Lower lobe of right lung (tissue), 2 donors: Measurements from ENCODE around the gene MAFB. TPM values are rescaled to one million over a fixed set of nuclear protein-coding genes. Genes with fewer than 3 reads are reported as not detected.

Experiments used
- ATAC-seq, 2 donors: fragments of 200-7000 bp; cut with Tn5 transposase; one replicate each; pipeline ENCODE4 v1.9.1; 2020 to 2022; ENCODE audit warnings: mild to moderate bottlenecking in 2 of 2, moderate library complexity in 2 of 2
- DNase-seq: peaks from one replicate; pipeline ENCODE4 v3.0.0-alpha.2; 2020
- H3K27ac ChIP-seq: fragments of 200-600 bp; one replicate; pipeline ENCODE4 v1.8.0; 2022
- H3K27me3 ChIP-seq: fragments of 200-600 bp; one replicate; pipeline ENCODE4 v1.8.0; 2022; ENCODE audit warnings: low read depth
- H3K36me3 ChIP-seq: fragments of 200-600 bp; one replicate; pipeline ENCODE4 v1.8.0; 2022; ENCODE audit warnings: mild to moderate bottlenecking
- H3K4me1 ChIP-seq: fragments of 200-600 bp; one replicate; pipeline ENCODE4 v1.8.0; 2022
- H3K4me3 ChIP-seq: fragments of 200-600 bp; one replicate; pipeline ENCODE4 v1.8.0; 2022; ENCODE audit warnings: mild to moderate bottlenecking
- H3K9me3 ChIP-seq: fragments of 200-600 bp; one replicate; pipeline ENCODE4 v1.8.0; 2022
- intact Hi-C: fragments of 100-400 bp; cut with DNase I; formaldehyde crosslinking; loops from one replicate; pipeline ENCODE4 v1.11.0; 2022
- total RNA-seq: library from RNA; stranded (reverse); fragmentation: NEBNext Ultra II Directional; extraction: Animal tissue kit (Norgen Biotek cat#: 25700); gene quantifications from one replicate; pipeline ENCODE4 v1.2.1, GENCODE V29; 2021
- TF ChIP-seq, protein P1 (sequence below): fragments of 200-600 bp; IDR thresholded peaks from one replicate; pipeline ENCODE4 v1.8.0; 2022; ENCODE audit warnings: antibody characterized with exemption, mild to moderate bottlenecking
- donor health status: DM: no; HTN: yes; CAD: no; lungs with severe emphysema.

MAFB gene
- total RNA-seq, 1 donor from 2014 or later, result 63.3 TPM

- H3K27ac ChIP-seq, result no peak overlapping the region
These were observed 49.2 kb downstream of the MAFB start for GRCh38 chr20:40639676-40640355.

DNA sequence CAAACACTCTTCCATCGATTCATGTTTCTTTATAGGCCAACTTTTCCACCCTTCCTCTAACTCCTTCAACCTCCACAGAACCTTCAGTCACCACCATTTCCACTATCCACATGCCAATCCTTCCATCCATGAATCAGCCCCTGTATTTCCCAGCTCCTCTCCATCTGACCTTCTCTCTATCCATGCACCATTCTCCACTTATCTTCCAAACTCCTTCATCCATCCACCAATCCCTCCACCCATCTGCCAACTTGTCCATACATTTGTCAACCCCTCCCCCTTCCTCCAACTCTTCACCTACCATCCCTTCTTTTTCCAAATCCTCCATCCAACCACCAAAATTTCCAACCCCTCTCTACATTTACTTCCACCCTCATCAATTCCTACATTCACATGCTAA, 49.9 kb downstream of the MAFB start:
- ATAC-seq, result no peak
- intact Hi-C loops, result no loop called here
- H3K27me3 ChIP-seq, result no peaks in the 10 kb centered on the region

More at GRCh38 chr20:40639676-40640355, 49.2 kb downstream of the MAFB start:
- Histone ChIP-seq H3K9me3 (no peaks in the 10 kb centered on the region), H3K4me1 (peaks cover 7% of the 10 kb centered on the region), H3K4me3 (no peak overlapping the region), H3K36me3 (no peaks in the 10 kb centered on the region), H3K27me3 (no peaks in the 10 kb centered on the region)
- intact Hi-C loops, result no loop called here
- ATAC-seq (peak in 1 of 2 donors; percentile 41), DNase-seq (no peak)
- TF ChIP-seq, protein P1, sequence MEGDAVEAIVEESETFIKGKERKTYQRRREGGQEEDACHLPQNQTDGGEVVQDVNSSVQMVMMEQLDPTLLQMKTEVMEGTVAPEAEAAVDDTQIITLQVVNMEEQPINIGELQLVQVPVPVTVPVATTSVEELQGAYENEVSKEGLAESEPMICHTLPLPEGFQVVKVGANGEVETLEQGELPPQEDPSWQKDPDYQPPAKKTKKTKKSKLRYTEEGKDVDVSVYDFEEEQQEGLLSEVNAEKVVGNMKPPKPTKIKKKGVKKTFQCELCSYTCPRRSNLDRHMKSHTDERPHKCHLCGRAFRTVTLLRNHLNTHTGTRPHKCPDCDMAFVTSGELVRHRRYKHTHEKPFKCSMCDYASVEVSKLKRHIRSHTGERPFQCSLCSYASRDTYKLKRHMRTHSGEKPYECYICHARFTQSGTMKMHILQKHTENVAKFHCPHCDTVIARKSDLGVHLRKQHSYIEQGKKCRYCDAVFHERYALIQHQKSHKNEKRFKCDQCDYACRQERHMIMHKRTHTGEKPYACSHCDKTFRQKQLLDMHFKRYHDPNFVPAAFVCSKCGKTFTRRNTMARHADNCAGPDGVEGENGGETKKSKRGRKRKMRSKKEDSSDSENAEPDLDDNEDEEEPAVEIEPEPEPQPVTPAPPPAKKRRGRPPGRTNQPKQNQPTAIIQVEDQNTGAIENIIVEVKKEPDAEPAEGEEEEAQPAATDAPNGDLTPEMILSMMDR, result no peak

GRCh38 chr20:40638414-40638813, 50.6 kb downstream of the MAFB start:
- Histone ChIP-seq H3K4me1 (no peaks in the 10 kb centered on the region), H3K27ac (no peak overlapping the region), H3K36me3 (no peaks in the 10 kb centered on the region), H3K4me3 (no peak overlapping the region), H3K9me3 (no peaks in the 10 kb centered on the region), H3K27me3 (no peaks in the 10 kb centered on the region)
- intact Hi-C loops, result no loop called here
- TF ChIP-seq, protein P1, result no peak
- DNase-seq (no peak), ATAC-seq (no peak)

More for the DNA sequence above, 49.9 kb downstream of the MAFB start:
- Histone ChIP-seq H3K36me3 (no peaks in the 10 kb centered on the region), H3K4me3 (no peak overlapping the region), H3K4me1 (peaks cover under 1% of the 10 kb centered on the region), H3K27ac (no peak overlapping the region), H3K9me3 (no peaks in the 10 kb centered on the region)
- TF ChIP-seq, protein P1, result no peak
- no peak for DNase-seq

DNA sequence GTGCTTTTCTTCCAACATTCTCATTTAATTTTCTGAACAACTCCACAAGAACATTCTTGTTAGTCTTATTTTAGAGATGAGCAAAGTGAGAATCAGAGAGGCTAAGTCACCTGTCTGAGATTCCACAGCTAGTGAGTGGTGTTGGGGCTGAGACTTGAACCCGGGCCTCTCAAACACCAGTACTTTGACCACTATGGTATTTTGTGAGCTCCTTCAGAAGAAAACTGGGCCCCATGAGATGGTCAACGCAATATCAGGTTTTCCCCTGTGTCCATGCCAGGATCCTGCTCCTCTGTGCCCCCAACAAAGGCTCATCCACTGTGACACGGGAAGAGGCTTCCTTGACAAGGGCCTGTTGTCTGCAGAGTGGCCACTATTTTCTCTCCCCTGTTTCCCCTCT, 51.9 kb downstream of the MAFB start:
- no peak overlapping the region for H3K27ac ChIP-seq
- no peaks in the 10 kb centered on the region for H3K4me1 ChIP-seq
- no peak overlapping the region for H3K4me3 ChIP-seq
- intact Hi-C loops, result no loop called here
- no peak for DNase-seq
- no peaks in the 10 kb centered on the region for H3K36me3 ChIP-seq
- TF ChIP-seq, protein P1, result no peak
- no peaks in the 10 kb centered on the region for H3K9me3 ChIP-seq
- no peak for ATAC-seq
- H3K27me3 ChIP-seq, result no peaks in the 10 kb centered on the region

GRCh38 chr20:40636486-40636885, 52.5 kb downstream of the MAFB start:
- no peaks in the 10 kb centered on the region for H3K36me3 ChIP-seq
- no peak overlapping the region for H3K27ac ChIP-seq
- H3K4me3 ChIP-seq, result no peak overlapping the region
- DNase-seq (no peak), ATAC-seq (no peak)
- TF ChIP-seq, protein P1, result no peak
- intact Hi-C loops, result no loop called here
- no peaks in the 10 kb centered on the region for H3K4me1 ChIP-seq
- no peaks in the 10 kb centered on the region for H3K27me3 ChIP-seq
- no peaks in the 10 kb centered on the region for H3K9me3 ChIP-seq
